ENCODE measurements around the gene DPYSL4. TPM values are rescaled to one million over a fixed set of nuclear protein-coding genes. Genes with fewer than 3 reads are reported as not detected.

DPYSL4 gene
- total RNA-seq, 1 experiment from 2014 or later, result 0.21 TPM

DNA sequence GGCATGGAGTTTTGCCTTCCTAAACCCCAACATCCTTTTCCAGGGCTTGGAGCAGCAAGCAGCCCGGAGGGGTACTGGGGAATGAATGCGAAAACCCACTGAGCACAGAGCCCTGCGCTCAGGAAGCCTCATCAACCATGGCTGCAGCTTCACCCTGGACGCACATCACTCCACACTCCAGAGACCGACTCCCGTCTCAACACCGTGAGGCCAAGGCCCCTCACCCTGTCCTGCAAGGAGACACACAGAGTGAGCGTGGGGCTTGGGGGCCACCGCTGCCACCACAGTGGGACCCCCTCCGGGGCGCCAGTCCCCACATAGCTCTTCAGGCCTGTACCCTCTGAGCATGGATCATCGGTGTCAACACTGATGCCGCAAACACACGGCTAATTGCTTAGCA is 41.9 kb downstream of the DPYSL4 start:
- CTCF ChIA-PET, result no interaction called here
- TF ChIP-seq, protein P1, sequence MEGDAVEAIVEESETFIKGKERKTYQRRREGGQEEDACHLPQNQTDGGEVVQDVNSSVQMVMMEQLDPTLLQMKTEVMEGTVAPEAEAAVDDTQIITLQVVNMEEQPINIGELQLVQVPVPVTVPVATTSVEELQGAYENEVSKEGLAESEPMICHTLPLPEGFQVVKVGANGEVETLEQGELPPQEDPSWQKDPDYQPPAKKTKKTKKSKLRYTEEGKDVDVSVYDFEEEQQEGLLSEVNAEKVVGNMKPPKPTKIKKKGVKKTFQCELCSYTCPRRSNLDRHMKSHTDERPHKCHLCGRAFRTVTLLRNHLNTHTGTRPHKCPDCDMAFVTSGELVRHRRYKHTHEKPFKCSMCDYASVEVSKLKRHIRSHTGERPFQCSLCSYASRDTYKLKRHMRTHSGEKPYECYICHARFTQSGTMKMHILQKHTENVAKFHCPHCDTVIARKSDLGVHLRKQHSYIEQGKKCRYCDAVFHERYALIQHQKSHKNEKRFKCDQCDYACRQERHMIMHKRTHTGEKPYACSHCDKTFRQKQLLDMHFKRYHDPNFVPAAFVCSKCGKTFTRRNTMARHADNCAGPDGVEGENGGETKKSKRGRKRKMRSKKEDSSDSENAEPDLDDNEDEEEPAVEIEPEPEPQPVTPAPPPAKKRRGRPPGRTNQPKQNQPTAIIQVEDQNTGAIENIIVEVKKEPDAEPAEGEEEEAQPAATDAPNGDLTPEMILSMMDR (IDR thresholded peaks at IDR 0.05; ENCODE audit: unreplicated experiment), result no peak
- no peak overlapping the region for H3K4me3 Mint-ChIP-seq (ENCODE audit: unreplicated experiment)
- BruUV-seq (replicated peaks), result no TSS peak
- no peak for DNase-seq (ENCODE audit: unreplicated experiment)
- no peak overlapping the region for H3K27ac Mint-ChIP-seq (ENCODE audit: low read depth, unreplicated experiment)
- H3K36me3 Mint-ChIP-seq (ENCODE audit: insufficient read depth, unreplicated experiment), result peaks cover 4% of the 10 kb centered on the region
- no peaks in the 10 kb centered on the region for H3K9me3 Mint-ChIP-seq (ENCODE audit: unreplicated experiment)
- H3K4me1 Mint-ChIP-seq (ENCODE audit: insufficient read depth, unreplicated experiment), result no peaks in the 10 kb centered on the region
- intact Hi-C loops (cut with micrococcal nuclease), result no loop called here
- no peaks in the 10 kb centered on the region for H3K27me3 Mint-ChIP-seq (ENCODE audit: insufficient read depth, unreplicated experiment)
- POLR2A ChIA-PET, result no interaction called here

DNA sequence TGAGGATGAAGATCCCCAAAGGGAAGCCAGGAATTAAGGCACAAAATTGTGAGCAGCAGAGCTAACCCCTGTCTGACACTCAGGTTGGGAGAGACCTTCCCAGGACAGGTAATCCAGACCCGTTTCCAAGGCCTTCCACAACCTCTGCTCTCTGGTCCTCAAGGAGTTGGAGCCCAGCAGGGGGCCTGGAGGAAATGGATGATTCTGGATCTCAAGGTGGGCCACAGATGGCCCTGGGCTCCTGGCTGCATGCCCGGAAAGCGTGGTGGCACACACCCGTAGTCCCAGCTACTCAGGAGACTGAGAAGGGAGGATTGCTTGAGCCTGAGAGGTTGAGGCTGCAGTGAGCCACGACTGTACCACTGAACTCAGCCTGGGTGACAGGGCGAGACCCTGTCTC is 42.3 kb downstream of the DPYSL4 start:
- intact Hi-C loops (cut with micrococcal nuclease), result no loop called here
- Mint-ChIP-seq H3K4me1 (ENCODE audit: insufficient read depth, unreplicated experiment) (no peaks in the 10 kb centered on the region), H3K27me3 (ENCODE audit: insufficient read depth, unreplicated experiment) (no peaks in the 10 kb centered on the region), H3K36me3 (ENCODE audit: insufficient read depth, unreplicated experiment) (peaks cover 4% of the 10 kb centered on the region), H3K27ac (ENCODE audit: low read depth, unreplicated experiment) (no peak overlapping the region), H3K4me3 (ENCODE audit: unreplicated experiment) (no peak overlapping the region), H3K9me3 (ENCODE audit: unreplicated experiment) (no peaks in the 10 kb centered on the region)
- DNase-seq (ENCODE audit: unreplicated experiment), result no peak
- ChIA-PET POLR2A (no interaction called here), CTCF (no interaction called here)
- TF ChIP-seq, protein P1 (IDR thresholded peaks at IDR 0.05; ENCODE audit: unreplicated experiment), result no peak
- BruUV-seq (replicated peaks), result no TSS peak

DNA sequence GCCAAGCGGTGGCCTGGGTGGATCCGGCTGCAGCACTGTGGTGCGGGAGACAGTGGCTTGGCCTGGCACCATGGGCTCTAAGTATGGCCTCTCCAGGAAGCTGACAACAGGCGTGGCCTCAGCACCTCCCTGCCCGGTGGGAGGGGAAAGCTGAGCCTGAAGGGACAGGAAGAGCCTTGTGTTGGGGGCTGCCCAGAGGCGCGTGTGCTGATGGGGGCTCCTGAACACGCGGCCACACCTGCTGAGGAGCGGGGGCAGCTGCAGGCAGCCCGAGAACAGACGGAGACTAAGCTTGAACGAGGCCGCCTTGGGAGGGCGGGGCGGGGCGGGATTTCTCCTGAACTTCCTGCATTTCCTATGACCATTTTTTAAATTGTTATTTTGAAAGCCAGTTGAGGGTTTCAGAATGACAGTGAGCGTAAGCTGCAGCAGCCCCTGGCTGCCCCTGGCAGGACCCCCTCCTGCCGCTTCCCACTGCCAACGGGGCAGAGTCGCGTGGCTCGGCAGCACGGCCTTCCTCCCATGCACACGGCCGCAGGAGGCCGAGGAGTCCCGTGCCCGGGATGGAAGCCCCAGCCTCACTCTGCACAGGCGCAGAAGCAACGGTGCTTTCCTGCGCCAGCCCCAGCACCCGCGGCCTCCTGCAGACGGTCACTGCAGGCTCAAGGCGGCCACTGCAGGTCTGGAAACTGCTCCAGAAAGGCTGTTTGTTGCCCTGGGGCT is 43.2 kb downstream of the DPYSL4 start:
- no peaks in the 10 kb centered on the region for H3K9me3 Mint-ChIP-seq (ENCODE audit: unreplicated experiment)
- no peaks in the 10 kb centered on the region for H3K4me1 Mint-ChIP-seq (ENCODE audit: insufficient read depth, unreplicated experiment)

DNA sequence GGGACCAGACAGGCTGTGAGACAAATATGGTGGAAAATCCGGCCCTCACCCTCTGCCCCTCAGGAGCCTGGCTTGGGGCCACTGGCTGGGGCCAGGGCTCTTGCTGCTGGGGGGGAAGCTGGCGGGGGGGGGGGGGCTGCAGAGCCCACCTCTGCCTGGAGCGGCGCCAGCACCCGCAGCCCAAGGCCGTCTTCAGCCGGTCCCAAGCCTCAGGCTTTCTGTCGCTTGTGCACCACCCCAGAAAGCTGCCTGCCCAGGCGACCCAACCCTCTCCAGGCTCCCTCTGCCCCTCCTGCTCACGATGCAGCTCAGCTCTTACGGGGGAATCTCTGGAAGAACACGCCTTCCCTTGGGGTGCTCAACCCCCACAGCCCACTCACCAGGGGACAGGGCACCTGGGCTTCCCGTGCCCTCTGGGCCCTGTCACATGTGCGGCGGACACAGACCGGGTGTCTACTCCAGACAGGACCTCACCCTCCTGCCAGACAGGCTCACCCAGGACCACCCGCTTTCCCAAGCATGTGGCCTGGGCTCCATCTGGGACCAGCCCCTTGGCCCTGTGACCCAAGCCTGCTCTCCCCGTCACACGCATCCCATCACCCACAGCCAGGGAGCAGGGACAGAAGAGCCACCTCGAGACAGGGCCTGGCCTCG is 43.9 kb downstream of the DPYSL4 start:
- POLR2A ChIA-PET, result interaction anchor here (0.5 kb wide), 1 partner anchor 221 kb away, joined by 4 read pairs; no protein-coding TSS in a partner anchor
- Mint-ChIP-seq H3K4me1 (ENCODE audit: insufficient read depth, unreplicated experiment) (no peaks in the 10 kb centered on the region), H3K36me3 (ENCODE audit: insufficient read depth, unreplicated experiment) (peaks cover 4% of the 10 kb centered on the region), H3K27ac (ENCODE audit: low read depth, unreplicated experiment) (no peak overlapping the region), H3K9me3 (ENCODE audit: unreplicated experiment) (no peaks in the 10 kb centered on the region), H3K27me3 (ENCODE audit: insufficient read depth, unreplicated experiment) (no peaks in the 10 kb centered on the region), H3K4me3 (ENCODE audit: unreplicated experiment) (no peak overlapping the region)
- intact Hi-C loops (cut with micrococcal nuclease), result no loop called here
- no TSS peak for BruUV-seq (replicated peaks)
- DNase-seq (ENCODE audit: unreplicated experiment), result no peak
- TF ChIP-seq, protein P1 (IDR thresholded peaks at IDR 0.05; ENCODE audit: unreplicated experiment), result no peak
- CTCF ChIA-PET, result interaction anchor here (0.8 to 1.0 kb wide), 3 partner anchors 8 to 120 kb away, joined by 3 to 4 read pairs (median 3); no protein-coding TSS in a partner anchor

More for the DNA sequence above, 43.2 kb downstream of the DPYSL4 start:
- Mint-ChIP-seq H3K4me3 (ENCODE audit: unreplicated experiment) (no peak overlapping the region), H3K27me3 (ENCODE audit: insufficient read depth, unreplicated experiment) (no peaks in the 10 kb centered on the region), H3K27ac (ENCODE audit: low read depth, unreplicated experiment) (no peak overlapping the region), H3K36me3 (ENCODE audit: insufficient read depth, unreplicated experiment) (peaks cover 4% of the 10 kb centered on the region)
- POLR2A ChIA-PET, result no interaction called here
- no peak for DNase-seq (ENCODE audit: unreplicated experiment)
- intact Hi-C loops (cut with micrococcal nuclease), result no loop called here
- CTCF ChIA-PET, result interaction anchor here (0.9 to 1.0 kb wide), 2 partner anchors 13 to 121 kb away, joined by 3 to 4 read pairs; no protein-coding TSS in a partner anchor
- no TSS peak for BruUV-seq (replicated peaks)
- TF ChIP-seq, protein P1 (IDR thresholded peaks at IDR 0.05; ENCODE audit: unreplicated experiment), result no peak

Measured in MCF 10A (cell line).